ENCODE data around the gene ERBB4. TPM values are rescaled to one million over a fixed set of nuclear protein-coding genes. Genes with fewer than 3 reads are reported as not detected.

Gene ERBB4
- total and polyA plus RNA-seq, 10 of the 15 experiments (the other 5 are each of a cell fraction or from before 2014, with no cell fraction given), result under 0.01 to 0.23 (median 0.01) TPM; not detected in 4

GRCh38 chr2:212076456-212076855 lies 462.1 kb downstream of the ERBB4 start:
- Histone ChIP-seq H3K4me3 (no peak overlapping the region), H3K27me3 (replicated peaks in 1 of 2; ENCODE audit: control insufficient read depth in 2 of 2, insufficient read depth in 2 of 2, low read length in 1 of 2) (no peaks in the 10 kb centered on the region), H3K4me1 (ENCODE audit: control insufficient read depth, insufficient read depth, low read length) (no peaks in the 10 kb centered on the region; the same call in 1 of the 2 replicates), H3K4me2 (ENCODE audit: control insufficient read depth, insufficient read depth) (peak overlapping the region; percentile 13; the same call in 1 of the 2 replicates), H3K27ac (ENCODE audit: control insufficient read depth, insufficient read depth) (no peak overlapping the region), H3K9me3 (replicated peaks; ENCODE audit: control insufficient read depth, insufficient read depth, low read length) (no peaks in the 10 kb centered on the region), H2AFZ (ENCODE audit: control insufficient read depth, low read depth, low read length) (no peak overlapping the region), H3K79me2 (ENCODE audit: control insufficient read depth, insufficient read depth, low read length) (no peaks in the 10 kb centered on the region), H3K36me3 (ENCODE audit: control insufficient read depth in 2 of 2, insufficient read depth in 2 of 2, low read length in 1 of 2) (no peaks in the 10 kb centered on the region), H3K9ac (ENCODE audit: control insufficient read depth, insufficient read depth, low read length) (no peak overlapping the region), H4K20me1 (ENCODE audit: control insufficient read depth, insufficient read depth) (no peaks in the 10 kb centered on the region)
- intact Hi-C loops (cut with micrococcal nuclease; ENCODE audit: unreplicated experiment) (no loop called here), in situ Hi-C loops (cut with MboI) (no loop called here)
- ChIA-PET SMC1A (ENCODE audit: uncharacterized antibody, unreplicated experiment) (interaction anchor here (0.8 kb wide), 1 partner anchor 72 kb away, joined by 4 read pairs; no protein-coding TSS in a partner anchor), CTCF (no interaction called here), RAD21 (ENCODE audit: unreplicated experiment) (no interaction called here), POLR2A (no interaction called here)
- DNase-seq (ENCODE audit: low read depth, low spot score) (no peak), FAIRE-seq (peak; percentile 27), ATAC-seq (peak; percentile 66)
- WGBS (ENCODE audit: insufficient coverage, insufficient replicate concordance, low lambda C conversion rate, missing lambda C conversion rate), result 7% methylated on average over 4 of the region's 4 CpGs
- BruUV-seq (replicated peaks), result no TSS peak
- peak; percentile 70 for TF ChIP-seq NR2F1 (conservative IDR thresholded peaks at IDR 0.05)
- TF ChIP-seq YY1 (IDR thresholded peaks at IDR 0.05; ENCODE audit: low read depth, low read length), result no peak
- peak; percentile 40; the same call in 1 of the 2 replicates for TF ChIP-seq RUNX3 (IDR thresholded peaks at IDR 0.05; ENCODE audit: low read length)
- 0 out of 2 replicates have a peak, but pooled peaks have one; percentile 17 for TF ChIP-seq ATF7 (IDR thresholded peaks at IDR 0.05; ENCODE audit: low read depth)
- no peak for TF ChIP-seq BMI1 (IDR thresholded peaks at IDR 0.05; ENCODE audit: borderline replicate concordance)

GRCh38 chr2:212073360-212073759 lies 465.2 kb downstream of the ERBB4 start:
- Histone ChIP-seq H3K9ac (ENCODE audit: control insufficient read depth, insufficient read depth, low read length) (no peak overlapping the region), H3K79me2 (ENCODE audit: control insufficient read depth, insufficient read depth, low read length) (no peaks in the 10 kb centered on the region), H3K4me1 (ENCODE audit: control insufficient read depth, insufficient read depth, low read length) (no peaks in the 10 kb centered on the region; the same call in 1 of the 2 replicates), H3K4me3 (no peak overlapping the region), H3K9me3 (replicated peaks; ENCODE audit: control insufficient read depth, insufficient read depth, low read length) (no peaks in the 10 kb centered on the region), H3K4me2 (ENCODE audit: control insufficient read depth, insufficient read depth) (no peak overlapping the region), H2AFZ (ENCODE audit: control insufficient read depth, low read depth, low read length) (no peak overlapping the region), H3K27ac (ENCODE audit: control insufficient read depth, insufficient read depth) (no peak overlapping the region), H3K36me3 (ENCODE audit: control insufficient read depth in 2 of 2, insufficient read depth in 2 of 2, low read length in 1 of 2) (no peaks in the 10 kb centered on the region), H4K20me1 (ENCODE audit: control insufficient read depth, insufficient read depth) (no peaks in the 10 kb centered on the region), H3K27me3 (replicated peaks in 1 of 2; ENCODE audit: control insufficient read depth in 2 of 2, insufficient read depth in 2 of 2, low read length in 1 of 2) (no peaks in the 10 kb centered on the region)
- BruUV-seq (replicated peaks), result no TSS peak
- FAIRE-seq (no peak), DNase-seq (ENCODE audit: low read depth, low spot score) (no peak), ATAC-seq (no peak)
- intact Hi-C loops (cut with micrococcal nuclease; ENCODE audit: unreplicated experiment) (no loop called here), in situ Hi-C loops (cut with MboI) (no loop called here)
- SMC1A ChIA-PET (ENCODE audit: uncharacterized antibody, unreplicated experiment), result interaction anchor here (0.8 to 1.8 kb wide), 2 partner anchors 11 to 69 kb away, joined by 3 to 6 read pairs; no protein-coding TSS in a partner anchor
- POLR2A ChIA-PET, result no interaction called here
- CTCF ChIA-PET, result interaction anchor here (1.5 kb wide), 1 partner anchor 37 kb away, joined by 4 read pairs; no protein-coding TSS in a partner anchor
- RAD21 ChIA-PET (ENCODE audit: unreplicated experiment), result no interaction called here
- WGBS (ENCODE audit: insufficient coverage, insufficient replicate concordance, low lambda C conversion rate, missing lambda C conversion rate), result 0% methylated on average over 1 of the region's 1 CpG
- TF ChIP-seq SP1 (IDR thresholded peaks at IDR 0.05; ENCODE audit: low read depth, low read length) (no peak), ATF7 (IDR thresholded peaks at IDR 0.05; ENCODE audit: low read depth) (no peak), ZNF217 (IDR thresholded peaks at IDR 0.05) (no peak), ZNF274 (IDR thresholded peaks at IDR 0.05; ENCODE audit: insufficient read depth, insufficient read length) (no peak), CHD1 (IDR thresholded peaks at IDR 0.05; ENCODE audit: low read depth, low read length) (no peak), PAX5 (IDR thresholded peaks at IDR 0.05; ENCODE audit: borderline replicate concordance, low read depth, low read length) (no peak), BMI1 (IDR thresholded peaks at IDR 0.05; ENCODE audit: borderline replicate concordance) (no peak), NFYB (IDR thresholded peaks at IDR 0.05; ENCODE audit: insufficient read depth, low read depth, low read length) (no peak), ZNF207 (IDR thresholded peaks at IDR 0.05; ENCODE audit: borderline replicate concordance) (no peak), EGR1 (IDR thresholded peaks at IDR 0.05; ENCODE audit: borderline replicate concordance in 1 of 2, low read depth in 2 of 2, low read length in 2 of 2) (no peak), NRF1 (conservative IDR thresholded peaks at IDR 0.05; ENCODE audit: low read depth, low read length) (no peak), TBL1XR1 (IDR thresholded peaks at IDR 0.05; ENCODE audit: low read depth, low read length) (no peak), YBX1 (IDR thresholded peaks at IDR 0.05) (no peak), PRDM15 (CRISPR knock-in tag; IDR thresholded peaks at IDR 0.05) (no peak)
